Amygdala (tissue), 56 donors: ENCODE data around the gene DCHS1.

Experiments
- DNase-seq, 56 donors: peaks; one replicate each; lab custom pipeline; 2025; lab: John Stamatoyannopoulos, UW

DCHS1 gene

GRCh38 chr11:6630632-6631291 is 24.8 kb downstream of the DCHS1 start:
- DNase-seq = no peak

- DNase-seq = peak in 2 of 56 donors; percentile 15 to 16
Observed at GRCh38 chr11:6629892-6630631, 25.5 kb downstream of the DCHS1 start.

GRCh38 chr11:6629573-6629891 is 26.1 kb downstream of the DCHS1 start:
- no peak for DNase-seq

GRCh38 chr11:6628526-6628925 is 27.1 kb downstream of the DCHS1 start:
- no peak for DNase-seq

- no peak for DNase-seq
Observed at GRCh38 chr11:6627762-6628241, 27.8 kb downstream of the DCHS1 start.

- DNase-seq = peak in 32 of 56 donors; percentile 3 to 67 (median 30)
Observed at GRCh38 chr11:6626971-6627761, 28.4 kb downstream of the DCHS1 start.

- DNase-seq = no peak
Observed at GRCh38 chr11:6625832-6626420, 29.7 kb downstream of the DCHS1 start.

GRCh38 chr11:6625156-6625831 is 30.3 kb downstream of the DCHS1 start:
- DNase-seq = no peak

- no peak for DNase-seq
Observed at GRCh38 chr11:6623391-6624363, 31.9 kb downstream of the DCHS1 start.

GRCh38 chr11:6622261-6623171 is 33.1 kb downstream of the DCHS1 start:
- no peak for DNase-seq

GRCh38 chr11:6621711-6622211 is 33.8 kb downstream of the DCHS1 start:
- no peak for DNase-seq

GRCh38 chr11:6620636-6621035 is 35.0 kb downstream of the DCHS1 start:
- DNase-seq = no peak

- peak; percentile 48 to 99 (median 92) for DNase-seq
Observed at GRCh38 chr11:6619004-6619745, 36.4 kb downstream of the DCHS1 start, which contains the start of gene TPP1. Gene TPP1, minus strand, starts transcription at chr11:6619422. Its CDS starts 22 bp downstream, at chr11:6619400.

- DNase-seq = peak in 47 of 56 donors; percentile 15 to 74 (median 48)
Observed at GRCh38 chr11:6618117-6619003, 37.2 kb downstream of the DCHS1 start.

- DNase-seq = no peak
Observed at GRCh38 chr11:6617315-6617781, 38.3 kb downstream of the DCHS1 start.
